Stimulated activated CD8-positive, alpha-beta memory T cell treated with anti-CD3 and anti-CD28 coated beads, Interleukin-7, amount 100 ng/mL, for 48 hours (primary cell): ENCODE data around the gene ZNF580.

Source experiments
- DNase-seq, 2 donors: peaks; one replicate each; pipeline ENCODE4 v3.0.0-alpha.2; 2020; ENCODE audit warnings: low read depth in 1 of 2; ENCODE audit errors: extremely low read depth in 1 of 2

The ZNF580 gene

GRCh38 chr19:55605637-55606470 is 34.9 kb upstream of the ZNF580 start, which contains the start of gene ZNF865:
ZNF865 (plus strand) TSS chr19:55605647; CDS start chr19:55613619, 7,972 bp downstream.
- DNase-seq, result peak; percentile 38 to 61

DNA sequence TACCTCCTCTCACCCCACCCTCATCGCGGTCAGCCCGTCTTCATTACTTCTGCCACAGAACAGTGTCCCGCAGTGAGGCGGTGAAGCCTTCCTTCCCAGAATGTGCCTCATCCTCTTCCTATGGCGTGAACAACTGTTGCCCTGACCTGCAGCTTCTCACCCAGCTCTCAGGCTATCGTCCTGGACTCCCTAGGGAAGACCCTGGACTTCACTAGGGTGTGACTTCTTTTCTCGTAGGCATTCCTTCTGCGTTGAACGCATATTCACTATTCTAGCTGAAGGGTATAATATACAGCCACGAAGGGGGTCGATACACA is 34.4 kb upstream of the ZNF580 start:
- no peak for DNase-seq

DNA sequence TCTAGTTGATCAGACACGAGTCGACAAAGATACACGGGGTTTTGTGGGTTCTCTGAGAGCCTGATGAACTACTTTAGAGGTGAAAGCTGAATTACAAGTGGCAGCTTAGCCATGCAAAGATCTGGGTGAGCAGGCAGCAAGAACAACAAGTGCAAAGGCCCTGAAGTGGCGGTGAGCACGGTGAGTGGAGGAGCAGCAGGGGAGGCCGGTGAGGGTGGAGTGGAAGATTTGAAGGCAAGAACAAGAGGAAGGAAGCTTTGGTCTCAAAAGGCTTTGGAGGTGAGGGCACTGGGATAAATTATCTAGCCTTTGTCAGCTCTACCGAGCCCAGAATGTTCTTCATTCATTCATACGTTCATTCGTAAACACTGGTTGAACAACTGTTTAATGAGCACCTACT is 34.0 kb upstream of the ZNF580 start:
- DNase-seq, result no peak

- DNase-seq, result no peak
These were observed 31.5 kb upstream of the ZNF580 start for GRCh38 chr19:55609326-55609725.

GRCh38 chr19:55611300-55611982 is 29.4 kb upstream of the ZNF580 start:
- no peak for DNase-seq

GRCh38 chr19:55611983-55612645 is 28.7 kb upstream of the ZNF580 start:
- DNase-seq, result no peak

DNA sequence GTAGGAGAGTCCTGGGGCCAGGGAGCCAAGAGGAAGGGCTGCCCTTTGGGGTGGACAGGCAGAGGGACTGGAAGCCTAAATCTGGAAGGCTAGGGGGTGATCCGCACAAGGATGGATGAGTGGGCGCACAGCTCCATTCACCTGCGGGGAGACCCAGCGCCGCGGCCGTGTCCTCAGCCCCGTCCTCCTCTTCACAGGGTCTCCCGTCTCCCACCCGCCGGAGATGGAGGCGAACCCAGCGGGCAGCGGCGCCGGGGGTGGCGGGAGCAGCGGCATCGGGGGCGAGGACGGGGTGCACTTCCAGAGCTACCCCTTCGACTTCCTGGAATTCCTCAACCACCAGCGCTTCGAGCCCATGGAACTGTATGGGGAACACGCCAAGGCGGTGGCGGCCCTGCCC is 27.4 kb upstream of the ZNF580 start:
- DNase-seq, result no peak

GRCh38 chr19:55613930-55614710 is 26.7 kb upstream of the ZNF580 start:
- DNase-seq, result no peak

DNA sequence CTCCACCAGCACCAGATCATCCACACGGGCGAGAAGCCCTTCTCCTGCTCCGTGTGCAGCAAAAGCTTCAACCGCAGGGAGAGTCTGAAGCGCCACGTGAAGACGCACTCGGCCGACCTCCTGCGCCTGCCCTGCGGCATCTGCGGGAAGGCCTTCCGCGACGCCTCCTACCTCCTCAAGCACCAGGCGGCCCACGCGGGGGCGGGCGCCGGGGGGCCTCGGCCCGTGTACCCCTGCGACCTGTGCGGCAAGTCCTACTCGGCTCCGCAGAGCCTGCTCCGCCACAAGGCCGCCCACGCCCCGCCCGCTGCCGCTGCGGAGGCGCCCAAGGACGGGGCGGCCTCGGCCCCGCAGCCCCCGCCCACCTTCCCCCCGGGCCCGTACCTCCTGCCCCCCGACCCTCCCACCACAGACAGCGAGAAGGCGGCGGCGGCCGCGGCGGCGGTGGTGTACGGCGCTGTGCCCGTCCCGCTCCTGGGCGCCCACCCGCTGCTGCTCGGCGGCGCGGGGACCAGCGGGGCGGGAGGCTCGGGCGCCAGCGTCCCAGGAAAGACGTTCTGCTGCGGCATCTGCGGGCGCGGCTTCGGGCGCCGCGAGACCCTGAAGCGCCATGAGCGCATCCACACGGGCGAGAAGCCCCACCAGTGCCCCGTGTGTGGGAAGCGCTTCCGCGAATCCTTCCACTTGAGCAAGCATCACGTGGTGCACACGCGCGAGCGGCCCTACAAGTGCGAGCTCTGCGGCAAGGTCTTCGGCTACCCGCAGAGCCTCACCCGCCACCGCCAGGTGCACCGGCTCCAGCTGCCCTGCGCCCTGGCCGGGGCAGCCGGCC is 25.9 kb upstream of the ZNF580 start:
- no peak for DNase-seq

- DNase-seq, result no peak
These were observed 25.0 kb upstream of the ZNF580 start for GRCh38 chr19:55615543-55616394.

DNA sequence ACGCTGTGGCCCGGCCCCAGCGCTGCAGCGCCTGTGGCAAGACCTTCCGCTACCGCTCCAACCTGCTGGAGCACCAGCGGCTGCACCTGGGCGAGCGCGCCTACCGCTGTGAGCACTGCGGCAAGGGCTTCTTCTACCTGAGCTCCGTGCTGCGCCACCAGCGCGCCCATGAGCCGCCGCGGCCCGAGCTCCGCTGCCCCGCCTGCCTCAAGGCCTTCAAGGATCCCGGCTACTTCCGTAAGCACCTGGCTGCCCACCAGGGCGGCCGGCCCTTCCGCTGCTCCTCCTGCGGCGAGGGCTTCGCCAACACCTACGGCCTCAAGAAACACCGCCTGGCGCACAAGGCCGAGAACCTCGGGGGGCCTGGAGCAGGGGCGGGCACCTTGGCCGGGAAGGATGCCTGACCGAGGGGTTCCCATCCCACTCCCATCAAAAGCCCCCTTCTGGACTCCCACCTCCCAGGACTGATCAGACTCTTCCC is 24.4 kb upstream of the ZNF580 start:
- DNase-seq, result no peak

GRCh38 chr19:55617426-55617825 is 23.4 kb upstream of the ZNF580 start:
- DNase-seq, result no peak

- DNase-seq, result no peak
These were observed 22.4 kb upstream of the ZNF580 start for GRCh38 chr19:55618426-55618825.

DNA sequence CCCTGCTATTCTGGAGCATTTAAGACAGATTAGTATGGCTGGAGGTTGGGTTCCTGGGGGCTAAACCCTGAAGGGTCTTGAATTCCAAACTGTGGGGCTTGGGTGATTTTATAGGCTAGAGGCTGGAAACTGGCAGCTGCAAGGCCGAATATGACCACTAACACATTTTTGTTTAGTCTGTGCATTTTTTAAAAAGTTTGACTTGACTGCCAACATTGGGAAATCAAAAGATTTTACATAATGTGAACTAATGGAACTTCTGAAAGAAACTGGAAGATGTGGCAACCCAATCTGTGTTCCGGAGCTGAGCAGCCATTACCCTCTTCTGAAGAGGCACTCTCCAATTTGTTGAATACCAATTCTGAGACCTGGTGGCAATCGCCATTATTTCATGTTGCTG is 21.5 kb upstream of the ZNF580 start:
- DNase-seq, result no peak

GRCh38 chr19:55620410-55621204 is 20.2 kb upstream of the ZNF580 start:
- DNase-seq, result no peak

GRCh38 chr19:55621205-55621672 is 19.6 kb upstream of the ZNF580 start:
- no peak for DNase-seq

GRCh38 chr19:55621673-55622231 is 19.1 kb upstream of the ZNF580 start:
- DNase-seq, result no peak
